ENCODE results near the gene MEGF11. TPM values are rescaled to one million over a fixed set of nuclear protein-coding genes. Genes with fewer than 3 reads are reported as not detected.
"Not testable (repeated sequence)": the region's sequence is repeated elsewhere in the genome, so short reads cannot be mapped to it uniquely, and the experiment has no call there.

Gene MEGF11
- total RNA-seq, 1 experiment from 2014 or later, result 0.09 TPM

- DNase-seq, result peak; percentile 60
- intact Hi-C loops (cut with micrococcal nuclease; ENCODE audit: unreplicated experiment), result loop anchor here (1.0 kb wide), 1 partner anchor 79 kb away; no protein-coding TSS in a partner anchor
- TSS peak; percentile 53 for BruUV-seq (replicated peaks)
- no peaks in the 10 kb centered on the region for H3K9me3 Mint-ChIP-seq (ENCODE audit: low read depth, unreplicated experiment)
- H3K4me3 Mint-ChIP-seq (ENCODE audit: low read depth, unreplicated experiment), result peak overlapping the region; percentile 96
- H3K36me3 Mint-ChIP-seq (ENCODE audit: insufficient read depth, unreplicated experiment), result peaks cover 50% of the 10 kb centered on the region
- no peak for TF ChIP-seq CTCF (IDR thresholded peaks at IDR 0.05; ENCODE audit: unreplicated experiment)
- peaks cover 8% of the 10 kb centered on the region for H3K4me1 Mint-ChIP-seq (ENCODE audit: low read depth, unreplicated experiment)
- H3K27me3 Mint-ChIP-seq (ENCODE audit: unreplicated experiment), result no peaks in the 10 kb centered on the region
- peak overlapping the region; percentile 92 for H3K27ac Mint-ChIP-seq (ENCODE audit: unreplicated experiment)
- CTCF ChIA-PET, result interaction anchor here (0.6 to 2.9 kb wide), 13 partner anchors 11 to 339 kb away, joined by 3 to 15 read pairs (median 4); no protein-coding TSS in a partner anchor
These were observed 383.3 kb downstream of the MEGF11 start for GRCh38 chr15:65869954-65870871.

GRCh38 chr15:65869126-65869953, 384.2 kb downstream of the MEGF11 start, which contains the start of gene RAB11A:
Gene RAB11A (plus strand): TSS chr15:65869491. CDS start chr15:65869586, 95 bp downstream.
- Mint-ChIP-seq H3K36me3 (ENCODE audit: insufficient read depth, unreplicated experiment) (peaks cover 46% of the 10 kb centered on the region), H3K27me3 (ENCODE audit: unreplicated experiment) (no peaks in the 10 kb centered on the region), H3K9me3 (ENCODE audit: low read depth, unreplicated experiment) (no peaks in the 10 kb centered on the region), H3K4me3 (ENCODE audit: low read depth, unreplicated experiment) (peak within 1 kb of the TSS; percentile 96), H3K27ac (ENCODE audit: unreplicated experiment) (peak within 1 kb of the TSS; percentile 92), H3K4me1 (ENCODE audit: low read depth, unreplicated experiment) (peaks cover 8% of the 10 kb centered on the region)
- CTCF ChIA-PET, result interaction anchor here (0.6 to 2.9 kb wide), 12 partner anchors 10 to 338 kb away, joined by 3 to 15 read pairs (median 4); no protein-coding TSS in a partner anchor
- intact Hi-C loops (cut with micrococcal nuclease; ENCODE audit: unreplicated experiment), result no loop called here
- peak; percentile 19 for TF ChIP-seq CTCF (IDR thresholded peaks at IDR 0.05; ENCODE audit: unreplicated experiment)
- DNase-seq, result peak; percentile 97
- BruUV-seq (replicated peaks), result no TSS peak

- DNase-seq, result no peak
- H3K27ac Mint-ChIP-seq (ENCODE audit: unreplicated experiment), result peak overlapping the region; percentile 92
- TF ChIP-seq CTCF (IDR thresholded peaks at IDR 0.05; ENCODE audit: unreplicated experiment), result no peak
- H3K4me1 Mint-ChIP-seq (ENCODE audit: low read depth, unreplicated experiment), result peaks cover 8% of the 10 kb centered on the region
- H3K27me3 Mint-ChIP-seq (ENCODE audit: unreplicated experiment), result no peaks in the 10 kb centered on the region
- peaks cover 39% of the 10 kb centered on the region for H3K36me3 Mint-ChIP-seq (ENCODE audit: insufficient read depth, unreplicated experiment)
- CTCF ChIA-PET, result interaction anchor here (1.0 to 2.9 kb wide), 8 partner anchors 9 to 215 kb away, joined by 3 to 15 read pairs (median 4); no protein-coding TSS in a partner anchor
- H3K4me3 Mint-ChIP-seq (ENCODE audit: low read depth, unreplicated experiment), result peak overlapping the region; percentile 96
- intact Hi-C loops (cut with micrococcal nuclease; ENCODE audit: unreplicated experiment), result no loop called here
- TSS peak; percentile 76 for BruUV-seq (replicated peaks)
- H3K9me3 Mint-ChIP-seq (ENCODE audit: low read depth, unreplicated experiment), result no peaks in the 10 kb centered on the region
These were observed 384.9 kb downstream of the MEGF11 start for GRCh38 chr15:65868546-65869125.

GRCh38 chr15:65867933-65868332, 385.6 kb downstream of the MEGF11 start:
- H3K4me3 Mint-ChIP-seq (ENCODE audit: low read depth, unreplicated experiment); DNase-seq; H3K4me1 Mint-ChIP-seq (ENCODE audit: low read depth, unreplicated experiment); H3K9me3 Mint-ChIP-seq (ENCODE audit: low read depth, unreplicated experiment); BruUV-seq (replicated peaks); H3K27me3 Mint-ChIP-seq (ENCODE audit: unreplicated experiment); intact Hi-C loops (cut with micrococcal nuclease; ENCODE audit: unreplicated experiment): not testable (repeated sequence)
- peak overlapping the region; percentile 92 for H3K27ac Mint-ChIP-seq (ENCODE audit: unreplicated experiment)
- peaks cover 34% of the 10 kb centered on the region for H3K36me3 Mint-ChIP-seq (ENCODE audit: insufficient read depth, unreplicated experiment)
- CTCF ChIA-PET, result interaction anchor here (0.7 kb wide), 1 partner anchor 37 kb away, joined by 4 read pairs; no protein-coding TSS in a partner anchor
